Measurements from ENCODE around the gene KAT2A.

KAT2A gene

GRCh38 chr17:42090964-42091790, 30.0 kb downstream of the KAT2A start:
- no peak for DNase-seq

GRCh38 chr17:42088736-42089135, 32.4 kb downstream of the KAT2A start:
- DNase-seq: no peak

- DNase-seq: no peak
Observed at GRCh38 chr17:42087736-42088705, 33.1 kb downstream of the KAT2A start.

GRCh38 chr17:42087042-42087701, 34.0 kb downstream of the KAT2A start:
- no peak for DNase-seq

GRCh38 chr17:42081516-42082129, 39.5 kb downstream of the KAT2A start:
- DNase-seq: no peak

GRCh38 chr17:42079541-42079940, 41.6 kb downstream of the KAT2A start:
- no peak for DNase-seq

GRCh38 chr17:42078396-42079043, 42.6 kb downstream of the KAT2A start:
- DNase-seq: no peak

- DNase-seq: no peak
Observed at GRCh38 chr17:42077755-42078154, 43.4 kb downstream of the KAT2A start.

- no peak for DNase-seq
Observed at GRCh38 chr17:42076797-42077559, 44.2 kb downstream of the KAT2A start.

GRCh38 chr17:42075789-42076188, 45.4 kb downstream of the KAT2A start:
- DNase-seq: no peak

- DNase-seq: no peak
Observed at GRCh38 chr17:42072323-42073187, 48.6 kb downstream of the KAT2A start.

- no peak for DNase-seq
Observed at GRCh38 chr17:42071810-42072209, 49.4 kb downstream of the KAT2A start.

GRCh38 chr17:42068979-42069378, 52.2 kb downstream of the KAT2A start:
- DNase-seq: no peak

GRCh38 chr17:42067371-42068091, 53.6 kb downstream of the KAT2A start:
- peak; percentile 68 for DNase-seq

- no peak for DNase-seq
Observed at GRCh38 chr17:42065201-42065600, 56.0 kb downstream of the KAT2A start.
